Midbrain (tissue), 1 donor: ENCODE data around the gene SHLD1.
"Not testable (repeated sequence)": the region's sequence is repeated elsewhere in the genome, so short reads cannot be mapped to it uniquely, and the experiment has no call there.

Source experiments
- DNase-seq: peaks from one replicate; lab custom pipeline; 2025; lab: John Stamatoyannopoulos, UW

Gene SHLD1

GRCh38 chr20:5781367-5781766 is 31.2 kb downstream of the SHLD1 start:
- not testable (repeated sequence) for DNase-seq

- DNase-seq = no peak
Measured at GRCh38 chr20:5781798-5782750, 31.9 kb downstream of the SHLD1 start.

GRCh38 chr20:5784735-5785134 is 34.5 kb downstream of the SHLD1 start:
- DNase-seq = no peak

GRCh38 chr20:5785146-5785545 is 34.9 kb downstream of the SHLD1 start:
- no peak for DNase-seq

- DNase-seq = no peak
Measured at GRCh38 chr20:5786930-5787795, 37.0 kb downstream of the SHLD1 start.

GRCh38 chr20:5787796-5788165 is 37.6 kb downstream of the SHLD1 start:
- no peak for DNase-seq

- DNase-seq = peak; percentile 88
Measured at GRCh38 chr20:5788385-5788895, 38.2 kb downstream of the SHLD1 start.

- DNase-seq = no peak
Measured at GRCh38 chr20:5789827-5790226, 39.6 kb downstream of the SHLD1 start.

GRCh38 chr20:5793916-5794315 is 43.7 kb downstream of the SHLD1 start:
- no peak for DNase-seq

GRCh38 chr20:5796331-5797040 is 46.3 kb downstream of the SHLD1 start:
- DNase-seq = no peak

GRCh38 chr20:5797165-5797564 is 47.0 kb downstream of the SHLD1 start:
- DNase-seq = no peak

GRCh38 chr20:5797843-5798462 is 47.8 kb downstream of the SHLD1 start:
- DNase-seq = no peak

- DNase-seq = not testable (repeated sequence)
Measured at GRCh38 chr20:5803754-5804303, 53.6 kb downstream of the SHLD1 start.

GRCh38 chr20:5806457-5807263 is 56.5 kb downstream of the SHLD1 start:
- no peak for DNase-seq

- DNase-seq = no peak
Measured at GRCh38 chr20:5807431-5807830, 57.2 kb downstream of the SHLD1 start.

- DNase-seq = no peak
Measured at GRCh38 chr20:5808901-5809300, 58.7 kb downstream of the SHLD1 start.

GRCh38 chr20:5809495-5809894 is 59.3 kb downstream of the SHLD1 start:
- no peak for DNase-seq

- no peak for DNase-seq
Measured at GRCh38 chr20:5810800-5811422, 60.7 kb downstream of the SHLD1 start.

- no peak for DNase-seq
Measured at GRCh38 chr20:5811746-5812145, 61.5 kb downstream of the SHLD1 start.

GRCh38 chr20:5818346-5818681 is 68.1 kb downstream of the SHLD1 start:
- no peak for DNase-seq
